SU-DHL-6 (cell line): Measurements from ENCODE around the gene ARPP19.
"Not testable (repeated sequence)": the region's sequence is repeated elsewhere in the genome, so short reads cannot be mapped to it uniquely, and the experiment has no call there.

Experiments used
- H2AFZ ChIP-seq: fragments of 200-600 bp; sonication (generic); 2 replicates; pipeline ENCODE4 v1.6.1; 2014; ENCODE audit warnings: low read depth, mild to moderate bottlenecking, moderate library complexity, mixed read lengths, antibody characterized with exemption, low read length; ENCODE audit not compliant: severe bottlenecking
- H3F3A ChIP-seq: fragments of 200-600 bp; shearing (Covaris generic); 2 replicates; pipeline ENCODE4 v1.6.0; 2016; ENCODE audit warnings: antibody characterized with exemption, mild to moderate bottlenecking; ENCODE audit not compliant: insufficient read depth
- H3K27ac ChIP-seq: fragments of 200-600 bp; sonication (generic); 2 replicates; pipeline ENCODE4 v1.5.1; 2016; ENCODE audit warnings: low read depth, mild to moderate bottlenecking, low read length, moderate library complexity, mixed read lengths
- H3K27me3 ChIP-seq: fragments of 200-600 bp; sonication (generic), shearing (Covaris generic); 2 replicates; pipeline ENCODE4 v1.6.0; 2014; ENCODE audit warnings: mild to moderate bottlenecking, low read length
- H3K36me3 ChIP-seq: fragments of 200-600 bp; sonication (generic); 2 replicates; pipeline ENCODE4 v1.6.1; 2014; ENCODE audit warnings: mild to moderate bottlenecking, low read length, mixed read lengths
- H3K4me2 ChIP-seq: fragments of 300-600, 200-600 bp; shearing (Covaris generic), sonication (generic); 2 replicates; pipeline ENCODE4 v1.6.0; 2014; ENCODE audit warnings: low read length, low read depth, mild to moderate bottlenecking; ENCODE audit not compliant: poor library complexity, severe bottlenecking
- H3K4me3 ChIP-seq: fragments of 200-600 bp; sonication (generic); 2 replicates; pipeline ENCODE4 v1.5.1; 2014; ENCODE audit warnings: antibody characterized with exemption, low read length, mild to moderate bottlenecking, mixed read lengths; ENCODE audit not compliant: insufficient read depth, poor library complexity, severe bottlenecking
- H3K79me2 ChIP-seq: fragments of 200-600 bp; sonication (generic); 2 replicates; pipeline ENCODE4 v1.6.1; 2014; ENCODE audit warnings: mild to moderate bottlenecking, low read length, moderate library complexity; ENCODE audit not compliant: insufficient read depth
- H3K9ac ChIP-seq: fragments of 200-600 bp; sonication (generic); 2 replicates; pipeline ENCODE4 v1.7.0; 2014; ENCODE audit warnings: mild to moderate bottlenecking, low read length
- H3K9me2 ChIP-seq: fragments of 200-600 bp; sonication (generic); replicated peaks from 2 replicates; pipeline ENCODE4 v1.6.1; 2014; ENCODE audit warnings: low read length; ENCODE audit not compliant: insufficient read depth
- H3K9me3 ChIP-seq: fragments of 200-600 bp; sonication (generic); 2 replicates; pipeline ENCODE4 v1.6.1; 2014; ENCODE audit warnings: low read length, mixed read lengths; ENCODE audit not compliant: insufficient read depth
- H4K20me1 ChIP-seq: fragments of 200-600 bp; sonication (generic); 2 replicates; pipeline ENCODE4 v1.6.1; 2014; ENCODE audit warnings: low read depth, mild to moderate bottlenecking, antibody characterized with exemption, low read length, moderate library complexity, mixed read lengths
- EZH2phosphoT487 ChIP-seq: fragments of 200-600 bp; sonication (generic), shearing (Covaris generic); conservative IDR thresholded peaks from 2 replicates; pipeline ENCODE4 v1.6.1; 2018; ENCODE audit warnings: mild to moderate bottlenecking, antibody characterized with exemption, low read length, moderate library complexity, mixed read lengths
- TF ChIP-seq, protein P1 (sequence below): fragments of 200-600 bp; sonication (generic); IDR thresholded peaks from one replicate; pipeline ENCODE4 v1.5.1; 2017; ENCODE audit warnings: antibody characterized with exemption, mild to moderate bottlenecking, low read length, moderate library complexity; ENCODE audit not compliant: insufficient read depth, poor library complexity, severe bottlenecking

ARPP19 gene

DNA sequence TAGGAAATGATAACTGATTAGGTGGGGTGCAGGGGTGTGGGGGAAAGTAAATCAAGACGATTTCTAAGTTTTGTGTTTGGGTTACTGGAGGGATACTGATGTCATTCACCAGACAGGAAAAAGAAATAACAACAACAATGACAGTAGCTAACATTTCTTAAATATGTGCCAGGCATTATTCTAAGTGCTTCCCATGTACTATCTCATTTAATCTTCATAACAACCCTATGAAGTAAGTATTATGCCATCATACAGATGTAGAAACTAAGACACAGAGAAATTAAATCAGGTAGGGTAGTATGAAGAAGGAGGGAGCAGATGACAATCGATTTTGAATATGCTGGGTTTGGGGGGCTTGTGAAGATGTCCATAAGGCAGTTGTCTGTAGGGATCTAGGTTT lies 53.5 kb downstream of the ARPP19 start:
- no peak overlapping the region for H3K4me2 ChIP-seq
- H2AFZ ChIP-seq: no peak overlapping the region
- TF ChIP-seq EZH2phosphoT487: no peak
- TF ChIP-seq, protein P1, sequence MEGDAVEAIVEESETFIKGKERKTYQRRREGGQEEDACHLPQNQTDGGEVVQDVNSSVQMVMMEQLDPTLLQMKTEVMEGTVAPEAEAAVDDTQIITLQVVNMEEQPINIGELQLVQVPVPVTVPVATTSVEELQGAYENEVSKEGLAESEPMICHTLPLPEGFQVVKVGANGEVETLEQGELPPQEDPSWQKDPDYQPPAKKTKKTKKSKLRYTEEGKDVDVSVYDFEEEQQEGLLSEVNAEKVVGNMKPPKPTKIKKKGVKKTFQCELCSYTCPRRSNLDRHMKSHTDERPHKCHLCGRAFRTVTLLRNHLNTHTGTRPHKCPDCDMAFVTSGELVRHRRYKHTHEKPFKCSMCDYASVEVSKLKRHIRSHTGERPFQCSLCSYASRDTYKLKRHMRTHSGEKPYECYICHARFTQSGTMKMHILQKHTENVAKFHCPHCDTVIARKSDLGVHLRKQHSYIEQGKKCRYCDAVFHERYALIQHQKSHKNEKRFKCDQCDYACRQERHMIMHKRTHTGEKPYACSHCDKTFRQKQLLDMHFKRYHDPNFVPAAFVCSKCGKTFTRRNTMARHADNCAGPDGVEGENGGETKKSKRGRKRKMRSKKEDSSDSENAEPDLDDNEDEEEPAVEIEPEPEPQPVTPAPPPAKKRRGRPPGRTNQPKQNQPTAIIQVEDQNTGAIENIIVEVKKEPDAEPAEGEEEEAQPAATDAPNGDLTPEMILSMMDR: no peak
- no peaks in the 10 kb centered on the region for H3K27me3 ChIP-seq
- no peak overlapping the region for H3K4me3 ChIP-seq
- H3K36me3 ChIP-seq: no peaks in the 10 kb centered on the region
- H3K9me2 ChIP-seq: no peaks in the 10 kb centered on the region
- no peak overlapping the region for H3K9ac ChIP-seq
- peaks cover 1% of the 10 kb centered on the region for H3K79me2 ChIP-seq
- no peaks in the 10 kb centered on the region for H3K9me3 ChIP-seq
- H3K27ac ChIP-seq: no peak overlapping the region
- H4K20me1 ChIP-seq: peaks cover 9% of the 10 kb centered on the region
- no peaks in the 10 kb centered on the region for H3F3A ChIP-seq

DNA sequence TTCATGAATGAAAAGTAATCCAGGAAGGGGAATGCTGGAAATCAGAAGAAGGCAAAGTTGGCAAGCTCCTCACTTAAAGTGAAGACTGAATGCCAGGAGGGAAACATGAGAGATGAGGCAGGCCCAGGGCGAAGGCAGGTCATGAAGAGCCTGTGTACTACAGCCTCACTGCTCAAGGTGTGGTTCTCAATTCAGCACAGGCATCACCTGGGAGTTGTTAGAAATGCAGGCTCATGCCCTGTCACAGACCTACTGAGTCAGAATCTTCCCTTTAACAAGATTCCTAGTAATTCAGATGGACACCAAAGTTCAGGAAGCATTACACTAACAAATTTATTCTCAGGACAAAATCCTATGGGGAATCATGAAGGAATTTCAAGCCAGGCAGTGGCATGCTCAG lies 54.3 kb downstream of the ARPP19 start:
- Histone ChIP-seq H2AFZ (no peak overlapping the region), H3K36me3 (no peaks in the 10 kb centered on the region), H3K9me3 (no peaks in the 10 kb centered on the region), H3K9ac (no peak overlapping the region), H3K4me2 (no peak overlapping the region), H4K20me1 (peaks cover 9% of the 10 kb centered on the region), H3K79me2 (no peaks in the 10 kb centered on the region; the same call in 1 of the 2 replicates), H3K4me3 (no peak overlapping the region), H3K27me3 (no peaks in the 10 kb centered on the region), H3K27ac (no peak overlapping the region), H3F3A (no peaks in the 10 kb centered on the region), H3K9me2 (no peaks in the 10 kb centered on the region)
- TF ChIP-seq, protein P1: no peak
- TF ChIP-seq EZH2phosphoT487: no peak

DNA sequence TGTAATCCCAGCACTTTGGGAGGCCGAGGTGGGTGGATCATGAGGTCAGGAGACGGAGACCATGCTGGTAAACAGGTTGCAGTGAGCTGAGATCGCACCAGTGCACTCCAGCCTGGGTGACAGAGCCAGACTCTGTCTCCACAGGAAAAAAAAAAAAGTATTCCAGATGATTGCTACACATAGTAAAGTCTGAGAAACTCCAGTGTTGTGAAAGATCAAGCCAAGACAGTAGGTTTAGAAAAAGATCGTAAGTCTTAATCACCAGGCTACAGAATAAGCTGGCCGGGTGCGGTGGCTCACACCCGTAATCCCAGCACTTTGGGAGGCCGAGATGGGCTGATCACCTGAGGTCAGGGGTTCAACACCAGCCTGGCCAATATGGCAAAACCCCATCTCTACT lies 56.0 kb downstream of the ARPP19 start:
- not testable (repeated sequence) for H3K36me3 ChIP-seq, H3K79me2 ChIP-seq, H3F3A ChIP-seq, H3K27ac ChIP-seq, H3K9me2 ChIP-seq, H3K4me2 ChIP-seq, H3K27me3 ChIP-seq, H4K20me1 ChIP-seq, H3K4me3 ChIP-seq, H3K9me3 ChIP-seq, H3K9ac ChIP-seq, H2AFZ ChIP-seq

DNA sequence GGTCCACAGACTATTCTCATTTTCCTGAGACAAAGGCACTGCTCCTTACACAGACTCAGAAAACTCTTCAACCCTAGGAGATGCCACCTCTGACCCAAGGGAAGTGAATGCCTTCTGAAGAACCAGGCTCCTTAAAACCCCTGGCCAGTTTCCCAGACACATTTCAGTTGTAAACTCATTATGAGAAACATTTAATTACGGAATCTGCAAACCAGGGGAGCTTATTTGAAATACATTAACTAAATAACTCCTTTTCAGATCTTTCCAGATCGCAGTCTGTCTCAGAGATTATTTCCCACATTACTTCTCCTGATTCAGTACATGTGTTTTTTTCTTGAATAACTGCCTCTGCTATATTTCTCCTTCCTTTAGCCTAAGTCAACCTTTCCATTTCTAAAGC lies 57.7 kb downstream of the ARPP19 start:
- H3F3A ChIP-seq: no peaks in the 10 kb centered on the region
- H3K36me3 ChIP-seq: no peaks in the 10 kb centered on the region
- no peak overlapping the region for H3K9ac ChIP-seq
- H3K27me3 ChIP-seq: no peaks in the 10 kb centered on the region
- TF ChIP-seq, protein P1: no peak
- no peak for TF ChIP-seq EZH2phosphoT487
- H3K9me3 ChIP-seq: no peaks in the 10 kb centered on the region
- no peak overlapping the region for H3K27ac ChIP-seq
- no peak overlapping the region for H3K4me3 ChIP-seq
- no peaks in the 10 kb centered on the region; the same call in 1 of the 2 replicates for H3K79me2 ChIP-seq
- peaks cover 4% of the 10 kb centered on the region; the same call in 1 of the 2 replicates for H4K20me1 ChIP-seq
- H3K9me2 ChIP-seq: no peaks in the 10 kb centered on the region
- no peak overlapping the region for H3K4me2 ChIP-seq
- H2AFZ ChIP-seq: no peak overlapping the region
